HG02588 (cell line): Measurements from ENCODE around the gene FAM174C.

Experiments used
- ATAC-seq: cut with Tn5 transposase; IDR thresholded peaks from one replicate; pipeline ENCODE4 v1.9.1; 2021; ENCODE audit warnings: mild to moderate bottlenecking, moderate library complexity; ENCODE audit not compliant: unreplicated experiment

FAM174C gene

DNA sequence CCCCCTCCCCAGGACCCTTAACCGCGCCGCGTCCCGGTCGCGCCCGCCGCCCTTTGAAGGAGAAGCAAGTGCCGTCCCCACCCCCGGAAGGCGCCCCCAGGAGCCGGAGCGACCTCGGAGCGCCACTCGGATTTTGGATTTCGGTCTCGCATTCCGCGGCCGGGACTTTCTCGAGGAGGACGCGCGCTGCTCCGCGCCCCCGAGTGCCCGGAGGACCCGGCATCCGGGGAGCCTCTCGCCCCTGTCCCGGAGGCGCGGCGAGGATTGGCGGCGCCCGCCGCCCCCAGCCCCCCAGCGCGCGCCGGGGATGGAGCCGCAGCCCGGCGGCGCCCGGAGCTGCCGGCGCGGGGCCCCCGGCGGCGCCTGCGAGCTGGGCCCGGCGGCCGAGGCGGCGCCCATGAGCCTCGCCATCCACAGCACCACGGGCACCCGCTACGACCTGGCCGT is 25.3 kb upstream of the FAM174C start:
- ATAC-seq: no peak

DNA sequence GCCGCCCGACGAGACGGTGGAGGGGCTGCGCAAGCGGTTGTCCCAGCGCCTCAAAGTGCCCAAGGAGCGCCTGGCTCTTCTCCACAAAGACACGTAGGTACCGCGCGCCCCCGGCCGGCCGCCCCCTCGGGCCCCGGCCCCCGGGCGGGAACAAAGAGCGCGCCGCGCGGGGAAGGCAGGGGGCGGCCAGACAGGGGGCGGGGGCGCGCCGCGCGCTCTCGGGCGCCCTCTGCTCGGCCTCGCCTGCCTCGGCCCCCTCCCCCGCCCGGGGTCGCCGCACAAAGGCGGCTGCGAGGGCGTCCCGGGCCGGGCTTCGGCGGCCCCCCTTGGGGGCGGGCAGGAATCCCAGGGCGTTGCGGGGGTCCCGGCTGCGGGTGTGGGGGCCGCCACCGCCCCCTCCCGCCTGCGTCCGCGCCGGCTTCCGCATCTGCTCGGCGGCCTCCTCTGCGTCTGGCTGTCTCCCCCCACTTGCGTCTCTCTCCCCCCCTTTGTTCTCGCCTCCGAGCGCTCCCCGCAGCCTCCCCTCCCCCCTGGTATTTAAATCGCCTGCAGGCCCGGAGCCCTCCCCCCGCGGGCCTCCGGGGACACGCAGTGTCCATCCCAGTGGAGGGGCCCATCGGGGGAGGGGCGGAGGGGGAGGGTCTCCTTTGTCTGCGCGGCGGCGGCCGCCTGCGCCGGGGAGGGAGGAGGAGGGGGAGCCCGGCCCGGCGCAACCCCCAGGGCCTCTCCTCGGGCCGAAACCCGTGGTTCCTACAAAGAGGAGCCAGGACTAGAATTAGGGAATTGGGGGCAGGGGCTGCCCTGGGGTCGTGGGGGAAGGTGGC is 24.7 kb upstream of the FAM174C start:
- no peak for ATAC-seq

GRCh38 chr19:1251330-1252220 is 23.8 kb upstream of the FAM174C start:
- no peak for ATAC-seq

GRCh38 chr19:1252221-1252820 is 23.0 kb upstream of the FAM174C start:
- no peak for ATAC-seq

GRCh38 chr19:1252821-1253513 is 22.4 kb upstream of the FAM174C start:
- no peak for ATAC-seq

- ATAC-seq: no peak
Measured at GRCh38 chr19:1253514-1254080, 21.7 kb upstream of the FAM174C start.

DNA sequence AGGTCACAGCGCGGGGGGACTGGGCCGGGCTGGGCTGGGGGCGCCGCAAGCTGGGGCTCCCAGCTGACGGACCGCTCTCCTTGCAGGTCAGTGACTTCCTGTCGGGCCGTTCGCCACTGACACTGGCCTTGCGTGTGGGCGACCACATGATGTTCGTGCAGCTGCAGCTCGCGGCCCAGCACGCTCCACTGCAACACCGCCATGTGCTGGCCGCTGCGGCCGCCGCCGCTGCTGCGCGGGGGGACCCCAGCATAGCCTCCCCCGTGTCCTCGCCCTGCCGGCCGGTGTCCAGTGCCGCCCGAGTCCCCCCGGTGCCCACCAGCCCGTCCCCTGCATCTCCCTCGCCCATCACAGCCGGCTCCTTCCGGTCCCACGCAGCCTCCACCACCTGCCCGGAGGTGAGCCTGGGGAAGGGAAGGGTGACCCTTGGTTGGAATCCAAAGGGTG is 21.2 kb upstream of the FAM174C start:
- ATAC-seq: no peak

GRCh38 chr19:1254530-1255185 is 20.7 kb upstream of the FAM174C start:
- ATAC-seq: no peak

DNA sequence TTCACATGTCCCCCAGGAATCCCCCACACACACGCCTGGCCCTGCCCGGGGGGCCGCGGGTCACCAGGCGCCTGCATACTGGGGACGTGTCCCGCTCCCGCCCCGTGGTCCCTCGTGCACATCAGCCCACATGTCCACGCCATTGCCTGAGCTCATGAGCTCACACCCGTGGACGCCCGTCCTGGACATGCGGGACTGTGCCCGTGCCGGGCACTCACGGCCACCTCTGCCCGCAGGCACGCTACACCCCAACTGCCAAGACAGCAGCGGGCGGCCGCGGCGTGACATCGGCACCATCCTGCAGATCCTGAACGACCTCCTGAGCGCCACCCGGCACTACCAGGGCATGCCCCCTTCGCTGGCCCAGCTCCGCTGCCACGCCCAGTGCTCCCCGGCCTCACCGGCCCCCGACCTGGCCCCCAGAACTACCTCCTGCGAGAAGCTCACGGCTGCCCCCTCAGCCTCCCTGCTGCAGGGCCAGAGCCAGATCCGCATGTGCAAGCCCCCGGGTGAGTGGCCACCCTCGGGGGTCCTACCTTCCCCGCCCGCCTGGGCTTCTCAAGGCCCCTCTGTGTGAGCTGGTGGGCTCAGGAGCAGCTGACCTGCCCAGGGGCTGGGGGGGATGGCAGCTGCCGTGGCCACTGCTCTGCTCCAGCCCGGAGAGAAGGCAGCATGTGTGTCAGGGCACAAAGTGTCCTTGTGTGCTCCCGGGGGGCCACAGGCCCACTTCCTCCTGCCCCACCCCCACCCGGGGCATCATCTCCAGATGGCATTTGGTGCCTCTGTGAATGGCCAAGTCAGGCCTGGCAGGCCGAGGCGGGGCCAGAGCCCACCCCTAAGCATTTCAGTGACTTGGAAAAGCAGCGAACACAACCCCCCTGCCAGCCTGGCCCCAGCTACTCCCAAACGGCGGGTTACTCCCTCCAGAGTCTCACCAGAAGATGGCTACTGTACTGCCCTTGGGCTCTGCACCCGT is 19.9 kb upstream of the FAM174C start:
- ATAC-seq: no peak

DNA sequence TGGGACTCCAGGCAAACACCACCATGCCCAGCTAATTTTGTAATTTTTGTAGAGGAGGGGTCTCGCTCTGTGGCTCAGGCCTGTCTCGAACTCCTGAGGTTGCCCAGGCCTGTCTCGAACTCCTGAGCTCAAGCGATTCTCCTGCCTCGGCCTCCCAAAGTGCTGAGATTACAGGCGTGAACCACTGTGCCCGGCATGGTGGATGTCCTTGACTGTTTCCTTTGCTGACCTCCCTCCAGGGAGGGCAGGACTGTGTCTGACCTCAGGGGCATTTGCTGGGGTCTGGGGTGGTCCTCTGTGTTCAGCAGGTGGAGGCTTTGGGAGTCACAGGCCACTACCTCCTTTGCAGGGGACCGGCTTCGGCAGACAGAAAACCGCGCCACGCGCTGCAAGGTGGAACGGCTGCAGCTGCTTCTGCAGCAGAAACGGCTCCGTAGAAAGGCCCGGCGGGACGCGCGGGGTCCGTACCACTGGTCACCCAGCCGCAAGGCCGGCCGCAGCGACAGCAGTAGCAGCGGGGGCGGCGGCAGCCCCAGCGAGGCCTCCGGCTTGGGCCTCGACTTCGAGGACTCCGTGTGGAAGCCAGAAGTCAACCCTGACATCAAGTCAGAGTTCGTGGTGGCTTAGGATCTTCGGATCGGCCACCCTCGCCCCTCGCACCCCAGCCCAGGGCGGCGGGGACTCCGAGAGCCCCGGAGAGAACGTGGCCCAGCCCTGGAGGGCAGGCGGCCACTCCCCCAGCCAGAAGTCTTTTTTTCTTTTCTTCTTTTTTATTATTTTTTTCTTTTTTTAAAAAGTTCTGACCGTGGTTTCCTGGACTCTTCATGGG is 18.5 kb upstream of the FAM174C start:
- ATAC-seq: no peak

- no peak for ATAC-seq
Measured at GRCh38 chr19:1257475-1258162, 17.7 kb upstream of the FAM174C start.

- ATAC-seq: no peak
Measured at GRCh38 chr19:1258163-1258492, 17.2 kb upstream of the FAM174C start.

DNA sequence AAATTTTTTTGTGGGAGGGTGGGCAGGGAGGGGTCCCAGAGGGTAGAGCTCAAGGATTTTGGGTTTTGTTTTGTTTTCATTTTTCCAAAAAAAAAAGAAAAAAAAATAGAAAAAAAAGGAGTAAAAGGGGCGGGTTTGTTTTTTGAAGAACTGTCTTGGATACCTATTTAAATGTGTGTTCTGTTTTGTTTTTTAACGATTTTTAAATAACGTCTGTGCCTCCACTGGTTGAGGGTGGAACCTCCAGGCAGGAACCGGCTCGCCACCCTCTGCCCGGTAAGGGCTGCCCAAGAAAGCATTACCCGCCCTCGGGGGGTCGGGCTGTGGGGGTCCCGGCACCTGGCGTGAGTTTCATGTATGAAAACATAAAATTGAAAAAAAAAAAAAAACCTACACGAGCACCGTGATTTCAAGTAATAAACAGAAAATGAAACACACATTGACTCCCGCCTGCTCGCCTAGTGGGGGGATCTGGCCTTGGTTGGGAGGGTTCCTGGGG is 16.6 kb upstream of the FAM174C start:
- ATAC-seq: no peak

DNA sequence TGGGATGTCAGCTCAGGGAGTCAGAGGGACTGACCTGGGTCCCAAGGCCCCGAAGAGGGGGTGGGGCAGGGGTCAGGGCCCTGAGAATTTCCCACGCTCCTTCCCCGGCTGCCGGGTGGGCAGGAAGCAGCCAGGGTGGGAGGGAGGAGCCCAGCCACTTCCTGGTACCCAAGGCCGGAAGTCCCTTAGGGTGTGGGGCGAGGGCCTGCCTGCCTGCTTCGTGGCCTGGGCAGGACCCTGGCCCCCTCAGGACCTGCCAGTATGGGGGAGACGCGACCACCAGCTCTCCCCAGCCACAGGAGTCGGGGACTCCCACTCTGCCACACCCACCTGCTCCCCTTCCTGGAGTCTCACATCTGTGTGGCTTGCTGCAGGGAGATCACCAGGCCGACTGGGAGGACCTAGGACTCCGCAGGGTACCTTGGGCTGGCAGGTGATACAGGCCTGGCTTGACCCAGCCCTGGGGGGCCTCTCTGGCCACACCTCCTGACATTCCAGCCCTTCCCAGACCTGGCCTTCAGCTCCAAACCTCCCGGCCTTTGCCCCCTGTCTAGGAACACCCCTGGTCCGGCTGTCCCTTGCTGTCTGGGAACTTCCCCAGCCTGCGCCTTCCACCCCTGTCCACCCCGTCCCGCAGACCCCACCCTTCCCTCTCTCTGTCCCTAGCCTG is 16.0 kb upstream of the FAM174C start:
- no peak for ATAC-seq

DNA sequence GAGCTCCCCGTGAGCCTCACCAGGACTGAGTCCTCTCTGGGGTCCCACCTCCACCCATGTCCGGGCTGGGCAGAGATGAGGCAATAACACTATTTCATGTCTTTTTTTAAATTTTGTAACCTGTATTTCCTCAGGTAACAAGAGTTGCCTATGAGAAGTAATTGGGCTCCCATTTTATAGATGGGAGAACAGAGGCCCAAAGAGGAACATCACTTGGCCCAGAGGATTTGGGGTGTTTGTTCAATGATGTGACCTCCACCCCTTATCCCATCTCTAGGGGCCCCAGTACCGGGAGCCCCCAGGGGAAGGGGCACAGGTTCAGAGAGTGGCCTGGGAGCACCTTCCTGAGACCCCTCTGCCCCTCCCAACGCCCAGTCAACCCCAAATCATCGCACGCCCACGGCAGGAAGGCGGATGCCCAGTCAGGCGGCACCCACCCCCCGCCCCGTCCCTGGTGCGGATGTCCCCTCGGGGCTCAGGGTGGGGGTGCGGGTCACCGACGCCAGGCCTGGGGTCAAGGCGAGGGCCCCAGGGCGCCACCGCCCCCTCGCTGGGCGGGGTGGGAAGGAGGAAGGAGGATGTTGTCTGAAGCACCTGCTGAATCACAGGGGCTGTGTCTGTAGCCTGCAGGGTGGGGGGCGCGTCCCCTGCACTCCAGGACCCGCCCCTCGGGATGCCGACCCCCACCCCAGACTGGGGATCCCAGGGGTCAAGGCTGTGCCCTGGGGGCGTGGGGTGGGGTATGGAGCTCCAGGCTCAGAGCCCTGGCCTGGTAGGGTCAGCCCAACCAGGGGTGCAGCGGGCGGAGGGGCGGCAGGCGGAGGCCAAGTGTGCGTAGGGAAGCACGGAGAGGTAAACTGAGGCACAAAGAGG is 15.2 kb upstream of the FAM174C start:
- peak; percentile 0 for ATAC-seq
